Amniotic stem cell (primary cell): ENCODE data around the gene CIRBP.

Experiments used
- DNase-seq: peaks from one replicate; lab custom pipeline; 2025; lab: John Stamatoyannopoulos, UW

Gene CIRBP

DNA sequence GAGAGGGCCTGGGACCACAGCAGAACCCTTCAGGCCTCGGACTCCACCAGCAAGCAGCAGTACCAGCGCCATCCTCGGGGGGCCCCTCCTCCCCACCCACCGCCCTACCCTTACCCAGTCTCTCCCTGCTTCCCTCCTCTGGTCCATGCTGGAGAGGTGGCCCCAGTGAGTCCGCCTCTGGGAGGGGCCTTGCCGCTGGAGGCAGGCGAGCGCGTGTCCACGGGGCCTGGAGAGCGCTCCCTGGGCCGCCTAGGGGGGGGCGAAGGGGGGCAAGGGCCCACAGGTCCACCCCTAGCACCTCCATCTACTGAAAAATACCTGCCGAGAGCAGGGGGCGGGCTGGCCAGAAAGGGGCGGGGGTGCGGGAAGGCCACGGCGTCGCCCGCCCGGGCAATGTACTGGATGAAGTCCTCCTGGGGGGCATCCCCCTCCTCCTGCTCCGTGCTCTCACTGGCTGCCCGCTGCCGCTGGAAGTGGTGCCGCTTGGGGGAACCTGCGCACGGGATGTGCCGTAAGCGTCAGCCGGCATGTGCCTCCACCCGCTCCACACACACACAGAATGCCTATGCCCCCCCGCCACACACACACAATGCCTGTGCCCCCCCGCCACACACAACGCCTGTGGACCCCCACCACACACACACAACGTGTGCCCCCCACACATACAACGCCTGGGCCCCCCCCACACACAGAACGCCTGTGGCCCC lies 38.2 kb upstream of the CIRBP start:
- DNase-seq: no peak

DNA sequence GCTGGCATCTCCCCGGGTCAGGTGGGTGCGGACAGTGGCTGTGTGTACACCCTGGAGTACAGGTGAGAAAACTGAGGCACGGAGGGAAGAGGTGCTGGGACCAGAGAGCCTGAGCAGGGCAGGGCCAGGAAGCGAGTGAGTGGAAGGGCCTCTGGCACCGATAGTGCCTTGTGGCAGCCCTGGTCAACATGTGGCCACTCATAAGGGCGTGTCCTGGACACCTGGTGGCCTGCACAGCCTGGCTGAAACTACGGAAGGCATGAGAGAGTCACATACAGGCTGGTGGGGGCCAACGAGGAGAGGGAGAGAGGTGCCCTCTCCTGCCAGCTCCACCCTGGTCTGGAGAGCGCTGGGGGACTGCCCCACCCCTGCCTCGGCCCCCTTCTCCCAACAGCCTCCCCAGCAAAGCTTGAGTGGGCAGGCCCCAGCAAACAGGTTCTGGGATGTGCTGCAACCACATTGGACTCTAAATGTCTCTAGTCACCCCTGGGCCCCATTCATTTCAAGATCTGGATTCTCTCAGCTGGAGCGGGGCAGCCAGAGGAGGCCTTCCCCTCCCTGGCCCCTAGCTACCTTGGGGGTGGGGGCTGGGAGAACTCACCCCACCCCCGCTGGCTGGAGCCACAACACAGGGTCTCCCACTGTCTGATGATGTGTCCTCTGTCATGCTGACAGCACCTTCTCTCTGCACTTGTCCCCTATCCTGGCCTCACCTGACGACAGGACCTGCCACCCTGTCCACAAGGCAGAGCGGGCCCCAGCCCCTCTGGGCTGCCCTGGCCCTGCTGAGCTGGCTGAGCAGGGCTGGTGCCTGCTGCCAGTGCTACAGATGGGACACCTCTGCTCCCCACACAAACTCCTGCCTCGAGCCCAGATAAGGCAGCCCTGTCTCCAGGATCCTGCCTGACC lies 37.1 kb upstream of the CIRBP start:
- no peak for DNase-seq

DNA sequence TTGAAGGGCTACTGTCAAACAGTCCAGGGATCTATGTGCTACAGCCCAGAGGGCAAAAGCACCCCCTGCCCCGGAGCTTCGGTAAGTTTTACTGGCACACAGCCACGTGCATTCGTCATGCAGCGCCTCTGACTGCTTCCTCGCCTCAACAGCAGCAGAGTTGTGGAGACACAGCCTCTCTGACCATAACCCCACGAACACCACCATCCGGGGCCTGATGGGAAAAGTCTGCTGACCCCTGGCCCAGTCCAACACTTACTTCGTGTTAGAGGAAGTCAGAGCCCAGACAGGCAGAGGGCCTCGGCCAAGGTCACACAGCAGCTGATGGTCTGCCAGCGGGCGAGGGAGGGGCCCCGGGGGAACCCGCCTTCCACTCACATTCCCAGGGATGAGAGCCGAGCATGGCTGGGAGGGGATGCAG lies 36.5 kb upstream of the CIRBP start:
- DNase-seq: no peak

DNA sequence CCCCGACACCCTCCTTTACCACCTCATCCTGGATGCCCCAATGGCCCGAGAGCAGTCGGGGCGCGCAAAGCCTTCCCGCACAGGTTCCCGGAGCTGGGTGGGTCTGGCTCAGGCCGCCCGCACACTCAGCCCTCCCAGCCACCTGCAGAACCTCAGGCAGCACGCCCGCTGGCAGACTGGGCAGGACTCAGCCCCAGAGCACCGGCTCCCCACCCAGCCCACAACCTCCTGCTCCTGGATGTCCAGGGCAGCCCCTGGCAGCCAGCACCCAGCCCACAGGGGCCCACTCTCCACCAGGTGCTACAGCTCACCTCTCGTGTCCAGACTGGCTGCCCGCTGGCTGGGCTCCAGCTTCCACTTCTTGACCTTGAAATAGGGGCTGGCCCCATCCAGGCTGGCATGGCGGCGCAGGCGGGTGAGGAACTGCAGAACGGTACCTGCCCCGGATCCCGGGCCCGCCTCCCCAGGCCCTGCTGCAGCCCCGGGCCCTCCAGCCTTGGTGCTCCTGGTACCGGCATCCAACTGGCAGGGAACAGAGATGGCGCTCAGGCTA lies 35.9 kb upstream of the CIRBP start:
- no peak for DNase-seq

DNA sequence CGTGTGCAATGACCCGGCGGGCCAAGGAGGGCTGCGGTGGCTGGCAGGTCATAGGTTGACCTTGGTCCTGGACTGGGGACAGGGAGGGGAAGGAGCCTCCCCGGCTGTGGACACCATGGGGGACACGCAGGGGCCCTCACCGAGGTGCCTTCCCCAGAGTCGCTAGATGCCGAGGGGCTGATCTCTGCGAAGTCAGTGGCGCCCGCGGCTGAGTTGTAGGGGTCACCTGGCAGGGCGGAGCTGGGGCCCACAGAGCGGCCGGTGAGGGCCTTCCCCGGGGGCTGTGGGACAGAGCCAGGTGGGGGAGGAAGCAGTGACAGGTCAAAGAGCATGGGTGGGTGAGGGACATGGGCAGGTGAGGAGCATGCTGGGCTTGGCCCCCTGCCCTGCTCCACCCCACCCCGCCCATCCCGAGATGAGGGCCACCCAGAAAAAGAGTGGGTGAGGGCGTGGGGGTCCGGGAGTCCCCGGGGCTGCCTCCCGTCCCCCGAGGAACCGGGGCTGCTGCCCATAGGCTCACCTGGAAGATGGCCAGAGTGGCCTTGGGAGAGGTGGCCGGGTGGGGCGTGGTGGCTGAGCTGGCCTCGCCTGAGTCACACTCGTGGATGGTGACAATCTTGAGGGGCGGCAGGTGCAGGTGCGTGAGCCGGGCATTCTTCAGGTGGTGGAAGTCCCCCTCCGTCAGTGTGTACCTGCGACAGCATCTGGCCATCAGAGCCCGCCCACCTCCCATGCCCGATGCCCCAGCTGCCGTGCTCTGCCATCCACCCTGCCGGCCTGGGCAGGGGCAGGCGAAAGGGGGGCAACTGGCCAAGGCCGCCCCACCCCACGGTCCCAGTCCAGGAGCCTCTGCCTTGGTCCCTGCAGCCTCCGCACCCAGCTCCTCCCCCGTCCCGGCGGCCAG lies 34.8 kb upstream of the CIRBP start:
- DNase-seq: no peak

DNA sequence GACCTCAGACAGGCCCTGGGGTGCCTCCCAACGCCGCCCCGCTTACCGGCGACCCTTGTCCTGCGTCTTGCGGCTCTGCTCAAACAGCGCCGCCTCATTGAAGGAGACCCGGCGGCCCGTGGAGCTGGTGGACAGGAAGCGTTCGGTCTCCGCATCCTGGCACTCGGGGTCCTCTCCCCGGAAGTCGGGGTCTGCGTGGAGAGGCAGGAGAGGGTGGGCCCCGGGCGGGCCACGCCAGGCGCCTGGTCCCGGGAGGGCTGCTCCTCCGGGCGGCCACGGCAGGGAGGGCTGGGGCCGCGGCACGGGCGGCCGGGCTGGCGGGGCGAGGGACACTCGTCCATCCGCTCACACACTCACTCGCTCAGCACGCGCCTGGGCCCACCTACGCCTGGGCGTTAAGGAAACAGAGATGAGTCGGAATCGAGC lies 34.2 kb upstream of the CIRBP start:
- no peak for DNase-seq

DNA sequence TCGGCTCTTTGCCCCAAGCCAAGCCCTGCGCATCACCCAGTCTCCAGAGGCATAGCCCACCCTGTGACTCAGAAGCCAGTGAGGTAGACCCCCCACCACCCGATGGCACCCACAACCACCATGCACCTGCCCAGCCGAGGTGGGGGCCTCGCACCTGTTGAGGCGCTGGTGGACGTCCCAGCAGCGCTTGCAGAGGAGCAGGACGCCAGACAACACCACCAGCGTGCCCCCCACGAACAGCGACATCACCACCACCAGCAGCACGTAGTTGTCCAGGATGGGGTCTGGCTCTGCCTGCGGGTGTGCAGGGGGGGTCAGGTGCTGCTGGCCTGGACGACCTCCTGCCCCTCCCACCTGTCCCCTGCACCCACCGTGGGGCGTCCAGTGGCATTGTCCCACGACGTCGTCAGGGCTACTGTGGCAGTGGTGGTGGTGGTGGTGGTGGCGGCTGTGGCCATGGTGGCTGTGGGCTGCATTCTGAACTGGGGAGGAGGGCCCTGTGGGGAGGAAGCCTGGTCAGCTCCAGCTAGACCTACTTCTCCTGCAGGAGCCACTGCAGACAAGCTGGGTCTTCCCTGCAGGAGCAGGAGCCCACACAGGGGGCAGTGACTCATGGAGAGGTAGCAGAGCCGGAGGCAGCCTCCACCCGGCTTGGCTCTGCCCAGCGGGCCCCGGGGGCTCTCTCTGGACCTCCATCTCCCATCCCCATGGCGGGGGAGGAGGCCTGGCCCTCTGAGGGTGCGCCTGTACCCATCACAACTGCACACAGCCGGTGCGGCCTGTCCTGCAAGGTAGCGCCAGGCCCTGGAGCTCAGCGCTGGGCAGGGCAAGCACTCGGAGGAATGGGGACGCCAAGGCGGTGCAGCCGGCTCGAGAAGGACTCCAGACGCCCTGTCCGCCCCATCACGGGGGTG lies 33.2 kb upstream of the CIRBP start:
- DNase-seq: no peak

DNA sequence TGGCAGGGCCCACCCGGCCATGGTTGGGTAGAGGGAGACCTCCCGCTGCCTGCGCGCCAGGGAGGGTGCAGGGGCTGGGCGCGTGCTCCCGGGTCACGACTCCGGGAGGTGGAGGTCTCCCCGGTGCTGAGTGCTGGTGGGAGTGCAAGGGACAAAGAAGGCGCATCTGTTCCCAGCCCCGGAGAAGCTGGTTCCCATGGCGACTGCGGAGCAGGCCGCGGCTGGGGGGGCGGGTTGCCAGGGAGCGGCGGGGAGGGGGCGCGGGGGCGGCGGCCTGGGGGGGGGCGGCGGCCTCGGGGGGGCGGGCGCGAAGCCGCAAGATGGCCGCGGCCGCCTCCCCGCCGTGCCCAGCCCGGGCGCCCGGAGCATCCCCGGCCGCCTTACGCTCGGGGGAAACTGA lies 32.6 kb upstream of the CIRBP start:
- no peak for DNase-seq

DNA sequence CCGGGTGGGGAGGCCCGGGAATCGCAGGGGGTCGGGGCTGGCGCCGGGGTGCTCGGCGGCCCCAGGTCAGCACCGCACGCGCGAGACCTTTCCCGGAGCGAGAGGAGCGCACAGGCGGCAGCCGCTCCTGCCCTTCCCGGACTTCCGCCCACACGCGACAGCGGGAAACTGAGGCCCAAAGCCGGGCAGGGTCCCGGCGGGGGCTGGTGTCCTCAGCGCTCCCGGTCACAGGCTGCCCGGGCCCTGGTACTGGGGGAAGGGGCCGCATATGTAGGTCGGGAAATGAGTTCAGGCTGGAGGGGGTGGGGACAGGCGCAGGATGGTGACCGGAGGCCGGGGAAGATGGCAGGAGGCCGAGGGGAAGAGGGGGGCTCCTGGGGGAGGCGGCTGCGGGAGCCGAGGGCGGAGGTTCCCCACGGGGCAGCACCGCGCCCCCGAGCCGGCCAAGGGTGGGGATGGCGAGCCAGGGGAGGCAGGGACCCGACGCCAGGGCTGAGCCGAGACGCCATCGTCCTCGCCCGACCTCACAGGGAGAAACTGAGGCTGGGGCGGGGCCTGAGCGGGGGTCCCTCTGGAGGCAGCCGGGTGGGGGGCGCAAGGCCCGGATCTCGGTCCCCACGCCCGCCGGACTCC lies 32.0 kb upstream of the CIRBP start:
- no peak for DNase-seq

DNA sequence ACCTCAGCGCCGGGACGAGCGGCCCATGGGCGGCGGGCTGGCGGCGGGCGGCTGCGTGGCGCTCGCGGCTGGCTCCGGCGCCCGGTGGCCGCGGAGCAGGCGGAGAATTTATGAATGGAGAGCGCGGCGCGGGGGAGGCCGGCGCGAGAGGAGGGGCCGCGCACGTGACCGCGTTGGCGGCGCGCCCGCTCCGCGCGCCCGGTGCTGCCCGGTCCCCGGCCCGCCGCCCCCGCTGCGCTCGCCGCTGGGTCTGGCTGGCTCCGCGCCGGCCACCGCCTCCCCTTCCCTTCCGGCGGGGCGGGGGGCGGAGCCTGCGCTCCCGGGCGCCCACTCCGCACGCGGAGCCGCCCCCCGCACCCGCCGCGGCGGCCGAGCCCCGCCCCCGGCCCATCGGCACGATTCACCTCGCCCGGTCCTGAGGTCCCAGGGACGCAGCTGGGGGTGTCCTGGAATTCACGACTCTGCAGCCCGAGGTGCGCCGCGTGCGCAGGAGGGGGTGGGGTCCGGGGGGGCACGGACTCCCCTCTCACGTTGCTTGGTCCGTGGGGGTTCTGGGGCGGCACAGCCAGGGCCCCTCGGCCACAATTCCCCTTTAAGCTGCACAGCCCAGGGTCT lies 31.3 kb upstream of the CIRBP start, which contains the start of gene CBARP:
Gene CBARP, minus strand, starts transcription at position 252 of the 615 bp plus-strand sequence. CDS start 1,905 bp downstream, outside the sequence.
- DNase-seq: no peak

DNA sequence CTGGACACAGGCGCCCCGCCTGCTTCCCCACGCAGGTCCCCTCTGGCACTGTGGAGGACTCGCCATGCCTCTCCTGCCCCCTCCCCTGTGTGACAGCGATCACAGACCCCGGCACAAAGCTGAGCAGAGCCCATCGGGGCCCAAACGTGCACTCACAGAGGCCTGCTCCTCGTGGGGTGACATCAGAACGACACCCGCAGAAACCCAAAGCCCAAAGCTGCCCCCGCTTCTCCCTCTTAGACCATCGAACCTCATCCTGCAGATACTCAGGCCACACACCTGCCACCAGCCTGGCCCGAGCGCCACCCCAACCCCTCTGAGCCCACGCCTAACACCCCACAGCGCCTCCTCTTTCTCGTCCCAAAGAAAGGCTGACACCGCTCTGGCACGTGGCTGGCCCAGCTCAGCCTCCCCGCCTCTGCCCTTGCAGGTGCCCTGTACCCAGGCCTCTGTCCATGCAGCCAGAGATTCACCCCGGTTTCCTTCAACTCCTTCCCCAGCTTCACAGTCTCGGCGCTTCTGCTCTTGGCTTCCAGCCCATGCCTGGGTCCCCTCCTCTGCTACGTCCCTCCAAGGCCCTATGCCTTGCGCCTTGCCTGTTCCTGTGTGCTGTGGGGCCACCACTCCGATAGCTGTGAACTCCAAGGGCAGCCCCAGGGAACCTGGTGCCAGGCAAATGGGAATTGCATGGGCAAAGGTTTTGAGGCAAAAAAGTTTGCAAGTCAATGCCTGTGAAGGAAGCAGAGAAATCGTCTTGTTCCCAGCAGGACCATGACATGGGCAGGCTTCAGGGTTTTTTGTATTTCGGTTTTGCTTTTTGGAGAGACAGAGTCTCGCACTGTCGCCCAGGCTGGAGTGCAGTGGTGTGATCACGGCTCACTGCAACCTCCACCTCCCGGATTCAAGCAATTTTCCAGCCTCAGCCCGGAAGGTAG lies 30.5 kb upstream of the CIRBP start:
- DNase-seq: no peak

DNA sequence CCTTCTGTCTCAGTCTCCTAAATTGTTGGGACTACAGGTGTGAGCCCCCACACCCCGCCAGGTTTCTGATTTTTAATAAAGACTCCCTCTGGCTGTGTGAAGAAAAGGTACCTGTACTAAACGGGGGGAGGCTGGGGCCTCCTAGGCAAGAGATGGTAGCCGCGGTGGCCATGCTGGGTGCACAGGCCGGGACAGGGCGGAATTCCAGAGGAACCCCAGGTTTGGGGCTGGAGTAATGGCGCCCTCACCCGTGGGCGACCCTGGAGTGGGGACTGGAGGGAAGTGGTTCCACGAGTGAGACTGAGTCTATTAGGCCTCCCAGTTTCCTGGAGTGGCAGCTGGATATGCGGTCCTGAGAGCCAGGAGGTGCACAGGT lies 29.7 kb upstream of the CIRBP start:
- DNase-seq: no peak

DNA sequence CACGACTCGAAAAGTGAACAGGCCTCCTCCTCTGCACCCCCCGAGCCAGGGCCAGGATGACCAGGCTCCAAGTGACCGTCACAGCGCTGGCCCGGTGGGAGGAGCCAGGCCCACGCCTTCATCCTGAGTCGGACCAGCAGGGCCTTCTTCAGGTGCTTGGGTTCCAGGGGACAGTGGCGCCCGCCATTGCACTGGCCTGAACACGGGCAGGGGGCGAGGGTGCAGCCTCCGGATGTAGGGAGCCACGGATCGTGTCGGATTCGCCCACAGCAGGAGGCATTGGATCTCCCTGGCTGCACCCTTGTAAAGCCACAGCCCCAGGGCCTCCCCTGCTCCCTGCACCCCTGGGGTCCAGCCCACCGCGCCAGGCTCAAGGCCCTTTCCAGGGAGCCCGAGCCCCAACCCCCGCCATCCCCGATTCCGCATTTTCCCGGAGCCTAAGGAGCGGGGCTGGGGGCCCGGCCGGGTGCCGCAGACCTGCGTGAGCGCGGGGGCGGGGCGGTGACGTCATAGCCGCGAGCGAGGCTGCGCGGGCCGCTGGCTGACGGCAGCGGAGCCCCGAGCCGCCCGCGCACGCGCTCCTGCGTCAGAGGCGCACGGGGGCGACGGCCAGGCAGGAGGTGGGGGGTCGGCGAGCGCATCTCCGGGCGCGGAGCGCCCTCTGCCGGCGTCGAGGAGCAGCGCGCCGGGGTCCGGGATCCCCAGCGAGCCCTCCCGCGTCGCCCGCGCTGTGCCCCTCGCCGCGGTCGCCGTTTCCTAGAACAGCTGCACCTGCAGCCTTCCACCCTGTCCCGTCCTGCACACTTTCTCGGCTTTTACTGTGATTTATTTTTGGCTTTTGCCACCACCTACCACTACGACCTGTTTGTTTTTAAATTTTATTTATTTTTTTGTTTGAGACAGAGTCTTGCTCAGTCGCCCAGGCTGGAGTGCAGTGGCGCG lies 29.1 kb upstream of the CIRBP start:
- DNase-seq: peak; percentile 56

DNA sequence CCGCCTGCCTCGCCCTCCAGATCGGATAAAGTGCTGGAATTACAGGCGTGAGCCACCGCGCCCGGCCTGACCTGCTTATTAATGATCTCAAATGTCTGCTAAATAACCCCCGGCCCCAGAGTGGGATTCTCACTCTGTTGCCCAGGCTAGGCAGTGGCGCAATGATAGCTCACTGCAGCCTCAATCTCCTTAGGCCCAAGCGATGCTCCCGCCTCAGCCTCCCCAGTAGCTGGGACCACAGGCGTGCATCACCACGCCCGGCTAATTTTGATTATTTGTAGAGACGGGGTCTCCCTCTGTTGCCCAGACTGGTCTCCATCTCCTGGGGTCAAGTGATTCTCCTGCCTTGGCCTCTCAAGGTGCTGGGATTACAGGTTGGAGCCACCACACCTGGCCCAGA lies 28.2 kb upstream of the CIRBP start:
- no peak for DNase-seq

DNA sequence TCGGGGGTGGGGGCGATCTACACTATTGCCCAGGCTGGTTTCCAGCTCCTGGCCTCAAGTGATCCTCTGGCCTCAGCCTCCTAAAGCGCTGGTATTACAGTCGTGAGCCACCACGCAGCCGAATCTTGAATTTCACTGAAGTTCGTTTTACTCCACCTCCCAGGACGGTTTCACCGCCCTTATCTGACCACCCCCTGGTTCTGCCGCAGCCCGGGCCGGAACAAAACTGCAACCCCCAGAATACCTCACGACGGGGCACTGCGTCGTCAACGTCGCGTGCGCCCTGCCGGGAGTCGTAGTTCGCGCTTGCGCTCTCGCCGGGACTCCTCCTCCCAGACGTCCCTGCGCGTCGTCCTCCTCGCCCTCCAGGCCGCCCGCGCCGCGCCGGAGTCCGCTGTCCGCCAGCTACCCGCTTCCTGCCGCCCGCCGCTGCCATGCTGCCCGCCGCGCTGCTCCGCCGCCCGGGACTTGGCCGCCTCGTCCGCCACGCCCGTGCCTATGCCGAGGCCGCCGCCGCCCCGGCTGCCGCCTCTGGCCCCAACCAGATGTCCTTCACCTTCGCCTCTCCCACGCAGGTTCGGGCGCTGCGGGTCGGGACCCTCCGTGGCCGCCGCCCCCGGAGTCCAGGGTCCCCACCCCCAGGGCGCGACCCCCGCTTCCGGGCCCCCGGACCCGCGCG lies 27.6 kb upstream of the CIRBP start, which contains the start of gene ATP5F1D:
Gene ATP5F1D, plus strand, starts transcription at position 335 of the 679 bp plus-strand sequence. Its CDS starts 100 bp downstream, at position 435.
- peak; percentile 83 for DNase-seq

DNA sequence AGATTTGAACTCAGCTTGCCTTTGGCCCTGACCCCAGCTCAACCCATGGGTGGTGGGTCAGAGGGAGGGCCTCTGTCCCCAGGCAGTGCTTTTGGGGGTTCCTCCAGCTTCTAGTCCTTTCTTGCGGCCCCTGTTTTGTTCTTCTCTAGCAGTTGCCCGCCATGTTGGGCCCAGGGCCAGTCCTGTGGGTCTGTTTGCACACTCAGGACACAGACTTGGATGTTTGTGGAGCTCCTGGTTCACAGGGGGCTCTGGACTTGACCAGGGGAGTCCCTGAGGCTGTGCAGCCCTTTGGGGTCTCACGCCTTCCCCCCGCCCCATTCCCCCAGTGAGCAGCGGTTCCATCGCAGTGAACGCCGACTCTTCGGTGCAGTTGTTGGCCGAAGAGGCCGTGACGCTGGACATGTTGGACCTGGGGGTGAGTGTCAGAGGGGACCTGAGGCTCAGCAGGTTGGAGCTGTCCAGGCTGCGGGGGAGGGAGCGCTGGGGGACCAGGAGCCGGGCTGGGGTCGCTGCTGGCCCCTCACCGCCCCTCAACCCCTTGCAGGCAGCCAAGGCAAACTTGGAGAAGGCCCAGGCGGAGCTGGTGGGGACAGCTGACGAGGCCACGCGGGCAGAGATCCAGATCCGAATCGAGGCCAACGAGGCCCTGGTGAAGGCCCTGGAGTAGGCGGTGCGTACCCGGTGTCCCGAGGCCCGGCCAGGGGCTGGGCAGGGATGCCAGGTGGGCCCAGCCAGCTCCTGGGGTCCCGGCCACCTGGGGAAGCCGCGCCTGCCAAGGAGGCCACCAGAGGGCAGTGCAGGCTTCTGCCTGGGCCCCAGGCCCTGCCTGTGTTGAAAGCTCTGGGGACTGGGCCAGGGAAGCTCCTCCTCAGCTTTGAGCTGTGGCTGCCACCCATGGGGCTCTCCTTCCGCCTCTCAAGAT lies 25.1 kb upstream of the CIRBP start:
- DNase-seq: peak; percentile 48
